ENCODE data around the gene INF2. TPM values are rescaled to one million over a fixed set of nuclear protein-coding genes. Genes with fewer than 3 reads are reported as not detected.
A peak's percentile ranks its signal among the peaks of the same experiment; 100 is the strongest.
"Not testable (repeated sequence)": the region's sequence is repeated elsewhere in the genome, so short reads cannot be mapped to it uniquely, and the experiment has no call there.

The INF2 gene
- total RNA-seq, 1 donor, result 49.2 TPM

GRCh38 chr14:104660597-104660996, 28.8 kb upstream of the INF2 start:
- no peak overlapping the region for H3K27ac ChIP-seq (ENCODE audit: low read depth, low read length)
- peaks cover 4% of the 10 kb centered on the region for H3K27me3 ChIP-seq (ENCODE audit: insufficient read depth, low read length)
- H3K9me3 ChIP-seq (ENCODE audit: low read depth, low read length), result no peaks in the 10 kb centered on the region
- TF ChIP-seq, protein P1, sequence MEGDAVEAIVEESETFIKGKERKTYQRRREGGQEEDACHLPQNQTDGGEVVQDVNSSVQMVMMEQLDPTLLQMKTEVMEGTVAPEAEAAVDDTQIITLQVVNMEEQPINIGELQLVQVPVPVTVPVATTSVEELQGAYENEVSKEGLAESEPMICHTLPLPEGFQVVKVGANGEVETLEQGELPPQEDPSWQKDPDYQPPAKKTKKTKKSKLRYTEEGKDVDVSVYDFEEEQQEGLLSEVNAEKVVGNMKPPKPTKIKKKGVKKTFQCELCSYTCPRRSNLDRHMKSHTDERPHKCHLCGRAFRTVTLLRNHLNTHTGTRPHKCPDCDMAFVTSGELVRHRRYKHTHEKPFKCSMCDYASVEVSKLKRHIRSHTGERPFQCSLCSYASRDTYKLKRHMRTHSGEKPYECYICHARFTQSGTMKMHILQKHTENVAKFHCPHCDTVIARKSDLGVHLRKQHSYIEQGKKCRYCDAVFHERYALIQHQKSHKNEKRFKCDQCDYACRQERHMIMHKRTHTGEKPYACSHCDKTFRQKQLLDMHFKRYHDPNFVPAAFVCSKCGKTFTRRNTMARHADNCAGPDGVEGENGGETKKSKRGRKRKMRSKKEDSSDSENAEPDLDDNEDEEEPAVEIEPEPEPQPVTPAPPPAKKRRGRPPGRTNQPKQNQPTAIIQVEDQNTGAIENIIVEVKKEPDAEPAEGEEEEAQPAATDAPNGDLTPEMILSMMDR (IDR thresholded peaks at IDR 0.05; ENCODE audit: extremely low read depth, low read depth, low read length), result no peak
- DNase-seq (ENCODE audit: insufficient read length, low spot score, missing footprints), result no peak
- H3K4me3 ChIP-seq (ENCODE audit: insufficient read depth, low read length), result no peak overlapping the region
- H3K4me2 ChIP-seq (ENCODE audit: insufficient read depth, low read length), result no peak overlapping the region
- H2AFZ ChIP-seq (ENCODE audit: low read length), result no peak overlapping the region
- no peaks in the 10 kb centered on the region for H3K79me2 ChIP-seq (ENCODE audit: insufficient read depth, low read length)
- H3K4me1 ChIP-seq (ENCODE audit: insufficient read depth, low read length), result no peaks in the 10 kb centered on the region
- H3K36me3 ChIP-seq (ENCODE audit: insufficient read depth, low read length), result no peaks in the 10 kb centered on the region
- no peaks in the 10 kb centered on the region for H4K20me1 ChIP-seq (ENCODE audit: insufficient read depth, low read length)

DNA sequence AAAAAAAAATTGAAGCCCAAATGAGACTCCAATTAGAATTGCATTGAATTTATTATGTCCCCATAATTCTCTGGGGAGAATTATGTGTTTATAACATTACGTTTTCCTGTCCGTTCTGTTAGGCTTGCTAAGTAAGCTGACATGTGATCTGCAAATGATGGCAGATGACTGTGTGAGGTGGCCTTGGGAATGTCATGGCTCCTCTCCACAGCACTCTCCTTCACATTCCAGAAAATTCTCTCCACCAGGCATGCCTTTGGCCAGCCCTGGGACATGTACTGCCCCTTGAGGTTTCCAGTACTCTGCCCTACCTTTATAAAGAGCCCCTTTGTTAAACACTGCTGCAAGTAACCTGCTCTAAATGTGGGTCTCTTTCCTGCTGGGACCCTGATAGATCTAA, 28.3 kb upstream of the INF2 start:
- Histone ChIP-seq H3K4me1 (ENCODE audit: insufficient read depth, low read length) (no peaks in the 10 kb centered on the region), H3K4me3 (ENCODE audit: insufficient read depth, low read length) (no peak overlapping the region), H3K27ac (ENCODE audit: low read depth, low read length) (no peak overlapping the region), H4K20me1 (ENCODE audit: insufficient read depth, low read length) (no peaks in the 10 kb centered on the region), H3K27me3 (ENCODE audit: insufficient read depth, low read length) (peaks cover 4% of the 10 kb centered on the region), H3K79me2 (ENCODE audit: insufficient read depth, low read length) (no peaks in the 10 kb centered on the region), H3K4me2 (ENCODE audit: insufficient read depth, low read length) (no peak overlapping the region), H3K9me3 (ENCODE audit: low read depth, low read length) (no peaks in the 10 kb centered on the region), H3K36me3 (ENCODE audit: insufficient read depth, low read length) (no peaks in the 10 kb centered on the region), H2AFZ (ENCODE audit: low read length) (no peak overlapping the region)
- TF ChIP-seq, protein P1 (IDR thresholded peaks at IDR 0.05; ENCODE audit: extremely low read depth, low read depth, low read length), result no peak
- DNase-seq (ENCODE audit: insufficient read length, low spot score, missing footprints), result no peak

GRCh38 chr14:104661528-104662157, 27.8 kb upstream of the INF2 start:
- H3K4me2 ChIP-seq (ENCODE audit: insufficient read depth, low read length); H3K79me2 ChIP-seq (ENCODE audit: insufficient read depth, low read length); H3K27ac ChIP-seq (ENCODE audit: low read depth, low read length); H3K9me3 ChIP-seq (ENCODE audit: low read depth, low read length); H3K4me1 ChIP-seq (ENCODE audit: insufficient read depth, low read length); H4K20me1 ChIP-seq (ENCODE audit: insufficient read depth, low read length); H3K4me3 ChIP-seq (ENCODE audit: insufficient read depth, low read length); H3K36me3 ChIP-seq (ENCODE audit: insufficient read depth, low read length); H3K27me3 ChIP-seq (ENCODE audit: insufficient read depth, low read length); DNase-seq (ENCODE audit: insufficient read length, low spot score, missing footprints); H2AFZ ChIP-seq (ENCODE audit: low read length): not testable (repeated sequence)

DNA sequence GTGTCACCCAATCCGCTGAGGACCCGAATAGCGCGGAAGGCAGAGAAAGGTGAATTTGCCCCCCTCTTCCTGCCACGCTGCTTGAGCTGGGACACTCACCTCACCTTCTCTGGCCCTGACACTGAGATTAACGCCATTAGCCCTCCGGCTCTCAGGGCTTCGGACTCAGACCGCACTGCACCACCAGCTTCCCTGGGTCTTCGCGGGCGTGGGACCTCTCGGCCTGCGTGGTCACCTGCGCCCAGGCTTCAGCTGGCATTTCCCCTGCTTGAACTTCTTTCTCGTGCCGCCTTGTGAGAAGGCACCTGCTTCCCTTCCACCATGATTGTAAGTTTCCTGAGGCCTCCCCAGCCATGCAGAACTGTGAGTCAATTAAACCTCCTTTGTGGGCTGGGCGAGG, 26.9 kb upstream of the INF2 start:
- H3K79me2 ChIP-seq (ENCODE audit: insufficient read depth, low read length); H3K4me3 ChIP-seq (ENCODE audit: insufficient read depth, low read length); H3K9me3 ChIP-seq (ENCODE audit: low read depth, low read length); H3K27me3 ChIP-seq (ENCODE audit: insufficient read depth, low read length); H4K20me1 ChIP-seq (ENCODE audit: insufficient read depth, low read length); H3K4me2 ChIP-seq (ENCODE audit: insufficient read depth, low read length); H3K4me1 ChIP-seq (ENCODE audit: insufficient read depth, low read length); DNase-seq (ENCODE audit: insufficient read length, low spot score, missing footprints); H3K27ac ChIP-seq (ENCODE audit: low read depth, low read length); H3K36me3 ChIP-seq (ENCODE audit: insufficient read depth, low read length); H2AFZ ChIP-seq (ENCODE audit: low read length): not testable (repeated sequence)

DNA sequence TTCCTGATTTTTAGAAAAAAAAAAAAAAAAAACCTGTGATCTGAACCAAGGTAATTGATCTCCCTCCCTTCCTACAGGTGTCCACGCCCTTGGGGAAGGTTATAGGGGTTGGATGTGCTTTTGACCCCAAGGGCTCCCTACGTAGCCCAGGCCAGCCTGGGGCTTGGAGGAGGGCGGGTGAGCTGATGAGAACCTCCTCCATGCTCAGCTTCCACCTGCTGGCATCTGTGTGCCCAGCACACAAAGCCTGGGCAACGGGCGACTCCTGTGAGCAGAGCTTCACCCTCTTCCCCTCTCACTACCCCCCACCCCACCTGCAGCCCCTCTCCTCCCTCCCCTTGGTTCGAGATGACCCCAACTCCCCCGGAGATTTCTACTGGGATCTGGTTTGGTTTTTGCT, 25.3 kb upstream of the INF2 start:
- Histone ChIP-seq H3K9me3 (ENCODE audit: low read depth, low read length) (no peaks in the 10 kb centered on the region), H3K27me3 (ENCODE audit: insufficient read depth, low read length) (peaks cover 3% of the 10 kb centered on the region), H3K4me1 (ENCODE audit: insufficient read depth, low read length) (no peaks in the 10 kb centered on the region), H3K27ac (ENCODE audit: low read depth, low read length) (no peak overlapping the region), H3K4me2 (ENCODE audit: insufficient read depth, low read length) (no peak overlapping the region), H3K79me2 (ENCODE audit: insufficient read depth, low read length) (no peaks in the 10 kb centered on the region), H3K4me3 (ENCODE audit: insufficient read depth, low read length) (no peak overlapping the region), H3K36me3 (ENCODE audit: insufficient read depth, low read length) (no peaks in the 10 kb centered on the region), H2AFZ (ENCODE audit: low read length) (no peak overlapping the region), H4K20me1 (ENCODE audit: insufficient read depth, low read length) (no peaks in the 10 kb centered on the region)
- DNase-seq (ENCODE audit: insufficient read length, low spot score, missing footprints), result peak; percentile 27
- TF ChIP-seq, protein P1 (IDR thresholded peaks at IDR 0.05; ENCODE audit: extremely low read depth, low read depth, low read length), result no peak

Data from osteoblast (primary cell).